WERI-Rb-1 (cell line): ENCODE measurements around the gene UBE2QL1.

Source experiments
- DNase-seq: peaks from one replicate; pipeline ENCODE4 v3.0.0-alpha.2; 2020
- H3K27ac ChIP-seq: fragments of 250-450 bp; sonication (Bioruptor Pico); 2 replicates; pipeline ENCODE4 v1.5.1; 2020; ENCODE audit warnings: mild to moderate bottlenecking, moderate library complexity
- H3K27me3 ChIP-seq: fragments of 250-450 bp; sonication (Bioruptor Pico); 2 replicates; pipeline ENCODE4 v1.5.1; 2021; ENCODE audit warnings: mild to moderate bottlenecking, low read depth, moderate library complexity; ENCODE audit not compliant: insufficient read depth, severe bottlenecking
- H3K36me3 ChIP-seq: fragments of 250-450 bp; sonication (Bioruptor Pico); 2 replicates; pipeline ENCODE4 v1.5.1; 2020; ENCODE audit warnings: mild to moderate bottlenecking, moderate library complexity
- H3K4me3 ChIP-seq: 2 replicates; pipeline ENCODE4 v1.5.1; 2011; ENCODE audit warnings: low read depth, mild to moderate bottlenecking, control low read depth, low read length
- H3K9me3 ChIP-seq: fragments of 250-450 bp; sonication (Bioruptor Pico); 2 replicates; pipeline ENCODE4 v1.5.1; 2021; ENCODE audit warnings: mild to moderate bottlenecking, moderate library complexity; ENCODE audit not compliant: severe bottlenecking
- TF ChIP-seq, protein P1 (sequence below): IDR thresholded peaks from 2 replicates; pipeline ENCODE4 v1.5.1; 2011; ENCODE audit warnings: low read depth, mild to moderate bottlenecking, control low read depth, inconsistent platforms, low read length

Gene UBE2QL1

DNA sequence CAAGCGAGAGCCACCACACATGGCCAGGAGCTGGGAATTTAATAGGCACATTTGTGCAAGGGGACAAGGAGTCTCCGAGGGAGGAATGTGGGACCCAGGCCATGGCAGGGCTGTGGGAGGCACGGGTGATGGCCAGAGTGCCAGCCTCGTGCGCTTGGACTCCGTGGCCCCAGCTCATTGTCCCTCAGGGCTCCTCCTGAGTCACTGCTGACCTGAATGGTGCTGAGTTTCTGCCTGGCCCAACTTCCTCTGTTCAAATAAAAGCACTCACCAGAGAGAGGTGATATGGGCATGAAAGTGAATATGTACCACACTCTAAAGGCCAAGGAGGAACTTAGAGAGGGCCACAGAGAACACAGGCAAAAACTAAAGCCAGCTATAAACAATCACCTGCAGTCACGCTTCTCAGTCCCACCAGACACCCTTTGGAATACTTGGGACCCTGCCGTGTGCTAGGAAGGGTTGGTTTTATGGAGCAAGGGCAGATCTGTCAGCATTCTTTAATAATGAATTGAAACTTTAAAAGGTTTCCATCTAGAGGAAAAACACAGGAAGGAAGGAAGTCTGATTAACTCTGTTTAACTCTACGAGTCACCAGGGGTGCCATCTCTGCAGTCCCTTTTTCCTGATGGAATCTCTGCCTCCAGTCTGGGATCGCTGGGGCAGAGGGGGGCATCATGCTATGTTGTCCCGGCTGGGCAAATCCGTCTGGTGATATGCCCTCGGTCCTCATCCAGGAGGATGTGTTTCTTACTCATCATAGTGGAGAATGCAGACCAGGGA is 25.1 kb upstream of the UBE2QL1 start:
- Histone ChIP-seq H3K36me3 (no peaks in the 10 kb centered on the region), H3K4me3 (no peak overlapping the region), H3K9me3 (no peaks in the 10 kb centered on the region), H3K27ac (no peak overlapping the region), H3K27me3 (peaks cover 53% of the 10 kb centered on the region)
- DNase-seq: no peak
- TF ChIP-seq, protein P1, sequence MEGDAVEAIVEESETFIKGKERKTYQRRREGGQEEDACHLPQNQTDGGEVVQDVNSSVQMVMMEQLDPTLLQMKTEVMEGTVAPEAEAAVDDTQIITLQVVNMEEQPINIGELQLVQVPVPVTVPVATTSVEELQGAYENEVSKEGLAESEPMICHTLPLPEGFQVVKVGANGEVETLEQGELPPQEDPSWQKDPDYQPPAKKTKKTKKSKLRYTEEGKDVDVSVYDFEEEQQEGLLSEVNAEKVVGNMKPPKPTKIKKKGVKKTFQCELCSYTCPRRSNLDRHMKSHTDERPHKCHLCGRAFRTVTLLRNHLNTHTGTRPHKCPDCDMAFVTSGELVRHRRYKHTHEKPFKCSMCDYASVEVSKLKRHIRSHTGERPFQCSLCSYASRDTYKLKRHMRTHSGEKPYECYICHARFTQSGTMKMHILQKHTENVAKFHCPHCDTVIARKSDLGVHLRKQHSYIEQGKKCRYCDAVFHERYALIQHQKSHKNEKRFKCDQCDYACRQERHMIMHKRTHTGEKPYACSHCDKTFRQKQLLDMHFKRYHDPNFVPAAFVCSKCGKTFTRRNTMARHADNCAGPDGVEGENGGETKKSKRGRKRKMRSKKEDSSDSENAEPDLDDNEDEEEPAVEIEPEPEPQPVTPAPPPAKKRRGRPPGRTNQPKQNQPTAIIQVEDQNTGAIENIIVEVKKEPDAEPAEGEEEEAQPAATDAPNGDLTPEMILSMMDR: no peak

DNA sequence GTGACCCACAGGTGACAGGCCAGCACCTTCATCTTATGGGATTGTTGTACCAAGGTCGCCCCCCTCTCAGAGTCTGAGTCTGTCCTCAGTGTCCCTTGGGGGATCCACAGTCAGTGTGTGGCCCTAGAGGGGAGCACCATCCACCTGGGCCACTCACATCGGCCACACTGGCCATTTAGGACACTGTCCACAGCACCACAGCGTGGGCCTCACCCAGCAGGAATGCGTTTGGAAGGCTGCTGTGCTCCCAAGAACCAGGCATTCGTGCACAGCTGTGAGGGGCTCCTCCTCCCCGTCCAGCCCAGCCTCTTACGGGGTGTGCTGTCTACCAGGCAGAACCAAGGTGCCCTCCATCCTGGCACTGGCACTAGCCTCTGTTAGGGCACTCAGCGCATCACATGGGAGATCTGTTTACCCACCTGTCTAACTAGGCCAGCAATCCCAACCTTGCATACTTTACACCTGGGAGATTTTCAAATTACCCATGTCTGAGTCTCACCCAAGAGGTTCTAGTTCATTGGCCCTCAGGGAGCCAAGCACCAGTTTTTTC is 24.5 kb upstream of the UBE2QL1 start:
- Histone ChIP-seq H3K36me3 (no peaks in the 10 kb centered on the region), H3K27ac (no peak overlapping the region), H3K27me3 (peaks cover 55% of the 10 kb centered on the region), H3K4me3 (no peak overlapping the region), H3K9me3 (no peaks in the 10 kb centered on the region)
- no peak for DNase-seq
- TF ChIP-seq, protein P1: no peak

DNA sequence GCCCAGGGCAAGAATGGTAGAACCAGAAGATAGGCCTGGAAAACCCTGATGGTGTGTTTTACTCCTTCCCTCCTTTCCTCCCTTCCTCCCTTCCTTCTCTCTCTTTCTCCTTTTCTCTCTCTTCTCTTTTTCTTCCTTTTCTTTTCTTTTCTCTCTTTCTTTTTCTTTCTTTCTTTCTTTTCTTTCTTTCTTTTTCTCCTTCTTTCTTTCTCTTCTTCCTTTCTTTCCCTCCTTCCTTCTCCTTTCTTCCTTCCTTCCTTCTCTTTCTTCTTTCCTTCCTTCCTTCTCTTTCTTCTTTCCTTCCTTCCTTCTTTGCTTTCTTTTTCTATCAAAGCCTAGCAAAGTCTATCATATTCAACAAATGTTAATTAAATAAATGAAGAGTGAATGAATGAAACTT is 24.0 kb upstream of the UBE2QL1 start:
- no peaks in the 10 kb centered on the region for H3K9me3 ChIP-seq
- no peak overlapping the region for H3K27ac ChIP-seq
- H3K36me3 ChIP-seq: no peaks in the 10 kb centered on the region
- no peak for DNase-seq
- TF ChIP-seq, protein P1: no peak
- H3K4me3 ChIP-seq: no peak overlapping the region
- peaks cover 60% of the 10 kb centered on the region for H3K27me3 ChIP-seq

DNA sequence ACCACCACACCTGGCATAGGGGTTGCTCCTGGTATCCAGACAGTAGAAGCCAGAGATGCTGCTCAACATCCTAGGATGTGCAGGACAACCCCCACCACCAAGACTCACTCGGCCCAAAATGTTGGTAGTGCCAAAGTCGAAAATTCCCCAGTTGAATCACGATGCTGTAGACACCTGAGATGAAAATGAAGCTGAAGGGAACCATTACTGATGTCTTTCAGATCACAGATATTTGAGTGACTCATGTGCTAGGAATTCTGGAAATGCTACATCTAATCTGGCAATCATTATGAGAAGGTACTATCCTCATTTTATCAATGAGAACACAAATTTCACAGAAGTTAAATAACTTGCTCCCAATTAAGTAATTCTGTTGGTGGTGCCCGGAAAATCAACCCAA is 21.0 kb upstream of the UBE2QL1 start:
- TF ChIP-seq, protein P1: no peak
- Histone ChIP-seq H3K9me3 (no peaks in the 10 kb centered on the region), H3K27me3 (peaks cover 78% of the 10 kb centered on the region), H3K4me3 (no peak overlapping the region), H3K27ac (no peak overlapping the region), H3K36me3 (no peaks in the 10 kb centered on the region)
- DNase-seq: no peak

DNA sequence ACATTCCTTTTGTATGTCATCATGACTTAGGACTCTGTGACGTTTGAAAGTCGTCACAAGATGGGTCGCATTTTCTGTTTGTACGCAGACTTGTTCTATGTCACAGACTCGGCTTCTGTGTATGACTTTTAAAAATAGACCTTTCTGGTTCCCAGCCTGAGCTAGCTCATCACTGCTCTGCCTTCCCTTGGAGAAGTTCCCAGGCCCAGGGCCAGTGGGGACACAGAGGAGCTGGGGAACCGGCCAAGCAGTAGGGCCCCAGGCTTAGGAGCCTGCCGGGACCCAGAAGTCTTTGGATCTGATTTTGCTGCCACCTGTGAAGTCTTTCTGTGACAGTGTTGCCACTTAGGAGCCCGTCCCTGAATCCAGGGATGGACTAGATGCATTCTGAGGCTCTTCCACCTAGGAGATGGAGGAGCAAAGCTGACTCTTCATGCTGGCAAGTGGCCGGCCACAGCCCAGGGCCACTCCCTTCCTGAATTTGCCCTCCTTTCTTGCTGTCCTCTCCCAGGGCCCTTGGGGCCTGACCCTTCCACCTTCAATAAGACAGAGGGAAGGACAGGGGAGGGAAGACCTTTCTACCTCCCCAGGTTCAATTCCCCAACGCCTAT is 18.1 kb upstream of the UBE2QL1 start:
- TF ChIP-seq, protein P1: no peak
- no peak overlapping the region for H3K27ac ChIP-seq
- no peaks in the 10 kb centered on the region for H3K36me3 ChIP-seq
- peaks cover 81% of the 10 kb centered on the region for H3K27me3 ChIP-seq
- H3K9me3 ChIP-seq: no peaks in the 10 kb centered on the region
- DNase-seq: no peak
- no peak overlapping the region for H3K4me3 ChIP-seq
